HFF-Myc (cell line): ENCODE measurements around the gene STX16.

Experiments
- DNase-seq: peaks from one replicate; pipeline ENCODE4 v3.0.0-alpha.2; 2011; ENCODE audit warnings: low read depth; ENCODE audit errors: extremely low read depth
- H3K4me3 ChIP-seq: replicated peaks from 2 replicates; pipeline ENCODE4 v1.5.1; 2011; ENCODE audit warnings: low read depth, mild to moderate bottlenecking, control low read depth, low read length
- CTCF ChIP-seq: IDR thresholded peaks from 2 replicates; pipeline ENCODE4 v1.5.1; 2012; ENCODE audit warnings: mild to moderate bottlenecking, low read depth, low read length, control low read depth; ENCODE audit errors: missing control alignments

STX16 gene

GRCh38 chr20:58625585-58625984 lies 25.5 kb upstream of the STX16 start:
- H3K4me3 ChIP-seq, result no peak overlapping the region
- TF ChIP-seq CTCF, result no peak
- DNase-seq, result peak; percentile 84

- TF ChIP-seq CTCF, result no peak
- no peak overlapping the region for H3K4me3 ChIP-seq
- no peak for DNase-seq
Measured at GRCh38 chr20:58626051-58626450, 25.0 kb upstream of the STX16 start.

- no peak for TF ChIP-seq CTCF
- no peak overlapping the region for H3K4me3 ChIP-seq
- DNase-seq, result no peak
Measured at GRCh38 chr20:58627212-58628072, 23.6 kb upstream of the STX16 start.

- H3K4me3 ChIP-seq, result no peak overlapping the region
- no peak for TF ChIP-seq CTCF
- no peak for DNase-seq
Measured at GRCh38 chr20:58628491-58629214, 22.4 kb upstream of the STX16 start.

- no peak overlapping the region for H3K4me3 ChIP-seq
- no peak for DNase-seq
- TF ChIP-seq CTCF, result no peak
Measured at GRCh38 chr20:58629215-58629580, 21.9 kb upstream of the STX16 start.

GRCh38 chr20:58630063-58630462 lies 21.0 kb upstream of the STX16 start:
- TF ChIP-seq CTCF, result no peak
- DNase-seq, result no peak
- no peak overlapping the region for H3K4me3 ChIP-seq
